Trophoblast cell (in vitro differentiated cells and primary cell): ENCODE data around the gene FIBCD1.

Experiments used
- DNase-seq, 2 donors: peaks; one replicate each; pipeline ENCODE4 v3.0.0-alpha.2; 2016
- H2AFZ ChIP-seq: 2 replicates; pipeline ENCODE4 v1.6.1; 2013; ENCODE audit warnings: low read length, moderate library complexity, mild to moderate bottlenecking; ENCODE audit not compliant: insufficient read depth, poor library complexity
- H2AK5ac ChIP-seq: 2 replicates; pipeline ENCODE4 v1.6.1; 2013; ENCODE audit warnings: mild to moderate bottlenecking, low read length
- H2BK120ac ChIP-seq: 2 replicates; pipeline ENCODE4 v1.6.1; 2013; ENCODE audit warnings: low read length, mild to moderate bottlenecking, moderate library complexity; ENCODE audit not compliant: insufficient read depth, poor library complexity
- H2BK12ac ChIP-seq: 2 replicates; pipeline ENCODE4 v1.6.1; 2013; ENCODE audit warnings: mild to moderate bottlenecking, low read length, moderate library complexity
- H2BK5ac ChIP-seq: 2 replicates; pipeline ENCODE4 v1.6.1; 2013; ENCODE audit warnings: low read length, low read depth, moderate library complexity, mild to moderate bottlenecking; ENCODE audit not compliant: poor library complexity
- H3K14ac ChIP-seq: 2 replicates; pipeline ENCODE4 v1.6.1; 2013; ENCODE audit warnings: mild to moderate bottlenecking, low read length
- H3K18ac ChIP-seq: 2 replicates; pipeline ENCODE4 v1.6.1; 2013; ENCODE audit warnings: mild to moderate bottlenecking, low read length
- H3K23ac ChIP-seq: 2 replicates; pipeline ENCODE4 v1.6.1; 2013; ENCODE audit warnings: low read length
- H3K27ac ChIP-seq: 2 replicates; pipeline ENCODE4 v1.5.1; 2013; ENCODE audit warnings: low read depth, mild to moderate bottlenecking, inconsistent platforms, low read length, moderate library complexity
- H3K27me3 ChIP-seq: 2 replicates; pipeline ENCODE4 v1.6.1; 2013; ENCODE audit warnings: inconsistent platforms, mild to moderate bottlenecking, low read length, moderate library complexity; ENCODE audit not compliant: insufficient read depth
- H3K36me3 ChIP-seq, 2 experiments: 1 replicate in 1 of 2; 2 replicates in 1 of 2; pipeline ENCODE4 v1.6.1; 2013; ENCODE audit warnings: low read length in 2 of 2, mild to moderate bottlenecking in 2 of 2, moderate library complexity in 1 of 2; ENCODE audit not compliant: insufficient read depth in 2 of 2, control insufficient read depth in 1 of 2
- H3K4ac ChIP-seq: 2 replicates; pipeline ENCODE4 v1.6.1; 2013; ENCODE audit warnings: low read depth, mild to moderate bottlenecking, low read length, moderate library complexity
- H3K4me1 ChIP-seq, 2 experiments: 1 replicate in 1 of 2; 2 replicates in 1 of 2; pipeline ENCODE4 v1.6.1; 2013; ENCODE audit warnings: low read length in 2 of 2, mild to moderate bottlenecking in 2 of 2, moderate library complexity in 1 of 2; ENCODE audit not compliant: insufficient read depth in 2 of 2, control insufficient read depth in 1 of 2
- H3K4me2 ChIP-seq: 2 replicates; pipeline ENCODE4 v1.6.1; 2013; ENCODE audit warnings: inconsistent platforms, mild to moderate bottlenecking, low read length, moderate library complexity
- H3K4me3 ChIP-seq: 2 replicates; pipeline ENCODE4 v1.5.1; 2013; ENCODE audit warnings: mild to moderate bottlenecking, low read depth, low read length, inconsistent platforms
- H3K79me1 ChIP-seq: one replicate; pipeline ENCODE4 v1.6.1; 2013; ENCODE audit warnings: low read length
- H3K79me2 ChIP-seq: 2 replicates; pipeline ENCODE4 v1.6.1; 2013; ENCODE audit warnings: low read length, mild to moderate bottlenecking; ENCODE audit not compliant: control insufficient read depth, insufficient read depth, poor library complexity
- H3K9ac ChIP-seq: 2 replicates; pipeline ENCODE4 v1.6.1; 2013; ENCODE audit warnings: mild to moderate bottlenecking, low read length
- H3K9me3 ChIP-seq: 2 replicates; pipeline ENCODE4 v1.6.1; 2013; ENCODE audit warnings: low read depth, mild to moderate bottlenecking, control low read depth, inconsistent platforms, low read length; ENCODE audit not compliant: insufficient read depth
- H4K12ac ChIP-seq: 2 replicates; pipeline ENCODE4 v1.6.1; 2013; ENCODE audit warnings: low read depth, mild to moderate bottlenecking, low read length, moderate library complexity
- H4K8ac ChIP-seq: 2 replicates; pipeline ENCODE4 v1.6.1; 2013; ENCODE audit warnings: low read depth, mild to moderate bottlenecking, low read length, moderate library complexity
- H4K91ac ChIP-seq: one replicate; pipeline ENCODE4 v1.6.1; 2013; ENCODE audit warnings: low read depth, mild to moderate bottlenecking, low read length, moderate library complexity
- WGBS: extraction: QIAGEN DNeasy Blood & Tissue Kit; methylation state at CpG from one replicate; pipeline ENCODE4 v1.1.7; 2013; ENCODE audit warnings: missing lambda C conversion rate; ENCODE audit not compliant: insufficient read length, insufficient coverage; ENCODE audit errors: extremely low coverage; 5-methylcytosine and 5-hydroxymethylcytosine counted together

FIBCD1 gene

DNA sequence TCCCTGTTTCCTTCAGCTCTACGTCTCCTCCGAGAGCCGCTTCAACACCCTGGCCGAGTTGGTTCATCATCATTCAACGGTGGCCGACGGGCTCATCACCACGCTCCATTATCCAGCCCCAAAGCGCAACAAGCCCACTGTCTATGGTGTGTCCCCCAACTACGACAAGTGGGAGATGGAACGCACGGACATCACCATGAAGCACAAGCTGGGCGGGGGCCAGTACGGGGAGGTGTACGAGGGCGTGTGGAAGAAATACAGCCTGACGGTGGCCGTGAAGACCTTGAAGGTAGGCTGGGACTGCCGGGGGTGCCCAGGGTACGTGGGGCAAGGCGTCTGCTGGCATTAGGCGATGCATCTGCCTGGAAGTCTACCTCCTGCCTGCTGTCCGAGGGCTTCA, 76.3 kb downstream of the FIBCD1 start:
- no peak overlapping the region for H3K4me3 ChIP-seq
- H3K4me1 ChIP-seq: peaks cover 19 to 20% of the 10 kb centered on the region in 2 experiments
- no peak overlapping the region for H2AK5ac ChIP-seq
- H3K36me3 ChIP-seq: peaks cover 11 to 16% of the 10 kb centered on the region in 2 experiments
- H2AFZ ChIP-seq: no peak overlapping the region
- no CpG with 5 or more reads among the region's 23 CpGs for WGBS
- H2BK12ac ChIP-seq: no peak overlapping the region
- no peak for DNase-seq
- H3K14ac ChIP-seq: no peak overlapping the region
- H4K8ac ChIP-seq: no peak overlapping the region
- no peaks in the 10 kb centered on the region for H3K9me3 ChIP-seq
- H3K27ac ChIP-seq: no peak overlapping the region
- no peak overlapping the region for H3K18ac ChIP-seq
- no peaks in the 10 kb centered on the region for H3K79me2 ChIP-seq
- H4K12ac ChIP-seq: no peak overlapping the region
- H2BK120ac ChIP-seq: no peak overlapping the region
- no peak overlapping the region for H2BK5ac ChIP-seq
- no peak overlapping the region for H3K9ac ChIP-seq
- H3K4me2 ChIP-seq: no peak overlapping the region
- H4K91ac ChIP-seq: no peak overlapping the region
- H3K79me1 ChIP-seq: no peaks in the 10 kb centered on the region
- no peak overlapping the region for H3K4ac ChIP-seq
- no peaks in the 10 kb centered on the region for H3K27me3 ChIP-seq
- H3K23ac ChIP-seq: no peak overlapping the region

- Histone ChIP-seq H2BK5ac (no peak overlapping the region), H3K23ac (no peak overlapping the region), H2AFZ (no peak overlapping the region), H3K79me2 (no peaks in the 10 kb centered on the region), H2BK120ac (no peak overlapping the region), H4K12ac (no peak overlapping the region), H3K36me3 (peaks cover 11 to 13% of the 10 kb centered on the region in 2 experiments), H3K9ac (no peak overlapping the region), H2AK5ac (no peak overlapping the region), H3K9me3 (no peaks in the 10 kb centered on the region), H3K79me1 (no peaks in the 10 kb centered on the region), H4K8ac (no peak overlapping the region), H3K18ac (no peak overlapping the region), H3K27ac (no peak overlapping the region), H3K4me1 (peaks cover 19 to 21% of the 10 kb centered on the region in 2 experiments), H4K91ac (no peak overlapping the region), H3K27me3 (no peaks in the 10 kb centered on the region), H3K4ac (no peak overlapping the region), H3K4me2 (no peak overlapping the region), H3K14ac (no peak overlapping the region), H3K4me3 (no peak overlapping the region), H2BK12ac (no peak overlapping the region)
- no CpG with 5 or more reads among the region's 8 CpGs for WGBS
- DNase-seq: no peak
Observed at GRCh38 chr9:130862217-130862616, 76.8 kb downstream of the FIBCD1 start.

DNA sequence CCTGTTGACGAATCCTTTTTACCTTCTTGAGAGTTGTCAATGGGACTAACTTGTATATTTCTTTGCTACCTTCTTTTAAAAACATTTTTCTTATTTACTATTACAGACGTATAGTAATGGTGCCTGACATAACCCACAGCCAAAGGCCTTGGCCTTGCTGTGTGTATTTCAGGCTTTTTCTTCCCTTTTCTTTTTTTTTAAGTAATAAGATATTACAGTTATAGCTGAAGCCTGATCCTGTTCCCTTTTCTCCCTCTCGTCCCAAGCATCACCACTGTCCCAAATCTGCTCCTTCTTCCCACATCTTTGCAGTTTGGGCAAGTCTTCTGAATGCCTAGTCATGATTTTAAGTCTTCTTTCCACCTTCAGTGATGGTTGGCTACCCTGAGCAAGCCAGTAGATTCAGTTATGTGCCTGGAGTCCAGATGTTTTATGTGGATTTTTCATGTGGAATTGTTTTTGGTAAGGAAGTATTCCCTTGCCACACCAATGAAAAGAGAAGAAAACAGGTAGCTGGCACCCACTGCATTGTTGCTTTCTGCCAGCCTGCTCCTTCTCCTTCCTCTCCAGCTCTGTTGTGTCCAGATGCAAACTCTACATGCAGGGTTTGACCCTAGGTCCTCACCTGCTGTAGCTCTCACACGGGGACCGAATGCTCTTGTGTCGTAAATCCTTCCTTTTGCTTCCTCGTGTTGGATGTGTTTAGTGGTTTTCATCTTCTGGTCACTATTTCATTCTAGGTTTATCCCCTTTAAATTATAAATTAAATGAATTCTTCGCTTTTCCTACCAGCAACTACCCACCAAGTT, 77.5 kb downstream of the FIBCD1 start:
- Histone ChIP-seq H3K36me3 (peaks cover 11 to 14% of the 10 kb centered on the region in 2 experiments), H3K4me2 (no peak overlapping the region), H3K4ac (no peak overlapping the region), H3K4me1 (peaks cover 19 to 21% of the 10 kb centered on the region in 2 experiments), H2BK120ac (no peak overlapping the region), H3K4me3 (no peak overlapping the region), H3K14ac (no peak overlapping the region), H3K18ac (no peak overlapping the region), H3K9me3 (no peaks in the 10 kb centered on the region), H2BK5ac (no peak overlapping the region), H3K23ac (no peak overlapping the region), H4K8ac (no peak overlapping the region), H3K79me2 (no peaks in the 10 kb centered on the region), H2AK5ac (no peak overlapping the region), H2AFZ (no peak overlapping the region), H2BK12ac (no peak overlapping the region), H3K79me1 (no peaks in the 10 kb centered on the region), H3K27ac (no peak overlapping the region), H4K12ac (no peak overlapping the region), H3K27me3 (no peaks in the 10 kb centered on the region), H3K9ac (no peak overlapping the region), H4K91ac (no peak overlapping the region)
- DNase-seq: no peak
- WGBS: no CpG with 5 or more reads among the region's 8 CpGs

- H3K23ac ChIP-seq: no peak overlapping the region
- H2AFZ ChIP-seq: no peak overlapping the region
- H3K4me2 ChIP-seq: no peak overlapping the region
- H3K18ac ChIP-seq: no peak overlapping the region
- H3K4ac ChIP-seq: no peak overlapping the region
- WGBS: no CpG with 5 or more reads among the region's 28 CpGs
- H3K4me3 ChIP-seq: no peak overlapping the region
- H3K9me3 ChIP-seq: peaks cover 2% of the 10 kb centered on the region
- H3K27me3 ChIP-seq: no peaks in the 10 kb centered on the region
- no peaks in the 10 kb centered on the region for H3K79me2 ChIP-seq
- H3K4me1 ChIP-seq: peaks cover 19 to 21% of the 10 kb centered on the region in 2 experiments
- no peak overlapping the region for H2BK120ac ChIP-seq
- H2AK5ac ChIP-seq: no peak overlapping the region
- no peak overlapping the region for H4K91ac ChIP-seq
- peaks cover 15 to 18% of the 10 kb centered on the region in 2 experiments for H3K36me3 ChIP-seq
- no peak overlapping the region for H4K12ac ChIP-seq
- no peak overlapping the region for H3K9ac ChIP-seq
- H4K8ac ChIP-seq: no peak overlapping the region
- H2BK12ac ChIP-seq: no peak overlapping the region
- no peak overlapping the region for H2BK5ac ChIP-seq
- H3K27ac ChIP-seq: no peak overlapping the region
- H3K79me1 ChIP-seq: no peaks in the 10 kb centered on the region
- DNase-seq: peak; percentile 83 to 93
- no peak overlapping the region for H3K14ac ChIP-seq
Observed at GRCh38 chr9:130860458-130861316, 78.4 kb downstream of the FIBCD1 start.
